Endodermal cell (in vitro differentiated cells): ENCODE measurements around the gene RNPEPL1. TPM values are rescaled to one million over a fixed set of nuclear protein-coding genes. Genes with fewer than 3 reads are reported as not detected.

ENCODE experiments used
- DNase-seq: peaks from one replicate; pipeline ENCODE4 v3.0.0-alpha.2; 2017
- H3K27ac ChIP-seq: 2 replicates; pipeline ENCODE4 v1.5.1; 2013; ENCODE audit warnings: mild to moderate bottlenecking, low read depth, low read length, moderate library complexity
- H3K27me3 ChIP-seq: 2 replicates; pipeline ENCODE4 v1.6.1; 2013; ENCODE audit warnings: mild to moderate bottlenecking, low read length, moderate library complexity; ENCODE audit not compliant: insufficient read depth, control insufficient read depth, poor library complexity, severe bottlenecking
- H3K36me3 ChIP-seq: 2 replicates; pipeline ENCODE4 v1.7.0; 2013; ENCODE audit warnings: mild to moderate bottlenecking, low read length, moderate library complexity; ENCODE audit not compliant: control insufficient read depth, insufficient read depth
- H3K4me1 ChIP-seq: one replicate; pipeline ENCODE4 v1.7.0; 2013; ENCODE audit warnings: low read length; ENCODE audit not compliant: control insufficient read depth, insufficient read depth
- H3K4me3 ChIP-seq: 2 replicates; pipeline ENCODE4 v1.5.1; 2013; ENCODE audit warnings: mild to moderate bottlenecking, low read length, moderate library complexity
- H3K9ac ChIP-seq: 2 replicates; pipeline ENCODE4 v1.6.1; 2013; ENCODE audit warnings: mild to moderate bottlenecking, low read length, moderate library complexity; ENCODE audit not compliant: poor library complexity, severe bottlenecking; ENCODE audit errors: extremely low read depth
- H3K9me3 ChIP-seq: 2 replicates; pipeline ENCODE4 v1.6.1; 2013; ENCODE audit warnings: mild to moderate bottlenecking, low read length, moderate library complexity; ENCODE audit not compliant: control insufficient read depth
- H3K27ac Mint-ChIP-seq: 2 replicates; pipeline ENCODE4 v1.8.0; 2020; ENCODE audit warnings: mixed read lengths
- H3K27me3 Mint-ChIP-seq: 2 replicates; pipeline ENCODE4 v1.8.0; 2021; ENCODE audit warnings: mild to moderate bottlenecking, mixed read lengths; ENCODE audit not compliant: insufficient read depth
- H3K36me3 Mint-ChIP-seq: 2 replicates; pipeline ENCODE4 v1.8.0; 2020; ENCODE audit warnings: low read depth, mixed read lengths
- H3K4me1 Mint-ChIP-seq: 2 replicates; pipeline ENCODE4 v1.8.0; 2020; ENCODE audit warnings: mixed read lengths
- H3K4me3 Mint-ChIP-seq: 2 replicates; pipeline ENCODE4 v1.8.0; 2020; ENCODE audit warnings: mild to moderate bottlenecking, moderate library complexity, mixed read lengths
- H3K9me3 Mint-ChIP-seq: 2 replicates; pipeline ENCODE4 v1.8.0; 2020; ENCODE audit warnings: mild to moderate bottlenecking, mixed read lengths
- WGBS, 2 experiments: methylation state at CpG; one replicate each; pipeline versions ENCODE4 v1.1.5 to v1.1.7; 2013; ENCODE audit warnings: missing lambda C conversion rate in 2 of 2, mixed read lengths in 1 of 2; ENCODE audit not compliant: insufficient coverage in 1 of 2, insufficient read length in 1 of 2; 5-methylcytosine and 5-hydroxymethylcytosine counted together
- total RNA-seq, 2 donors: library from RNA; stranded (reverse); fragmentation: NEBNext Ultra II Directional in 1 of 2; extraction: Animal tissue kit (Norgen Biotek cat#: 25700) in 1 of 2; gene quantifications; 2 replicates in 1 of 2; 3 replicates in 1 of 2; pipeline ENCODE4 v1.2.1, GENCODE V29; 2021
- TF ChIP-seq, protein P1 (sequence below): fragments of 200-600 bp; sonication (generic); conservative IDR thresholded peaks from 2 replicates; pipeline ENCODE4 v1.5.0; 2021; ENCODE audit warnings: antibody characterized with exemption, mild to moderate bottlenecking

RNPEPL1 gene
- total RNA-seq, 2 donors from 2014 or later: 38.4 to 52.4 TPM

- H3K9ac ChIP-seq: no peak overlapping the region
- Mint-ChIP-seq H3K9me3 (peaks cover 90% of the 10 kb centered on the region), H3K4me3 (no peak overlapping the region), H3K36me3 (peaks cover 83% of the 10 kb centered on the region), H3K4me1 (no peaks in the 10 kb centered on the region), H3K27ac (no peak overlapping the region), H3K27me3 (no peaks in the 10 kb centered on the region)
- no peak overlapping the region for H3K27ac ChIP-seq
- peaks cover 9% of the 10 kb centered on the region for H3K36me3 ChIP-seq
- WGBS, 2 experiments: 90 to 100% methylated on average over 3 to 13 of the region's 13 CpGs
- peaks cover 60% of the 10 kb centered on the region for H3K9me3 ChIP-seq
- H3K4me1 ChIP-seq: no peaks in the 10 kb centered on the region
- TF ChIP-seq, protein P1, sequence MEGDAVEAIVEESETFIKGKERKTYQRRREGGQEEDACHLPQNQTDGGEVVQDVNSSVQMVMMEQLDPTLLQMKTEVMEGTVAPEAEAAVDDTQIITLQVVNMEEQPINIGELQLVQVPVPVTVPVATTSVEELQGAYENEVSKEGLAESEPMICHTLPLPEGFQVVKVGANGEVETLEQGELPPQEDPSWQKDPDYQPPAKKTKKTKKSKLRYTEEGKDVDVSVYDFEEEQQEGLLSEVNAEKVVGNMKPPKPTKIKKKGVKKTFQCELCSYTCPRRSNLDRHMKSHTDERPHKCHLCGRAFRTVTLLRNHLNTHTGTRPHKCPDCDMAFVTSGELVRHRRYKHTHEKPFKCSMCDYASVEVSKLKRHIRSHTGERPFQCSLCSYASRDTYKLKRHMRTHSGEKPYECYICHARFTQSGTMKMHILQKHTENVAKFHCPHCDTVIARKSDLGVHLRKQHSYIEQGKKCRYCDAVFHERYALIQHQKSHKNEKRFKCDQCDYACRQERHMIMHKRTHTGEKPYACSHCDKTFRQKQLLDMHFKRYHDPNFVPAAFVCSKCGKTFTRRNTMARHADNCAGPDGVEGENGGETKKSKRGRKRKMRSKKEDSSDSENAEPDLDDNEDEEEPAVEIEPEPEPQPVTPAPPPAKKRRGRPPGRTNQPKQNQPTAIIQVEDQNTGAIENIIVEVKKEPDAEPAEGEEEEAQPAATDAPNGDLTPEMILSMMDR: no peak
- peak; percentile 22 for DNase-seq
- H3K27me3 ChIP-seq: no peaks in the 10 kb centered on the region
- H3K4me3 ChIP-seq: no peak overlapping the region
These were observed 39.8 kb upstream of the RNPEPL1 start for GRCh38 chr2:240528406-240529040.

GRCh38 chr2:240529344-240529999, 38.8 kb upstream of the RNPEPL1 start:
- Histone ChIP-seq H3K27me3 (no peaks in the 10 kb centered on the region), H3K36me3 (no peaks in the 10 kb centered on the region), H3K4me1 (no peaks in the 10 kb centered on the region), H3K9ac (no peak overlapping the region), H3K9me3 (peaks cover 56% of the 10 kb centered on the region), H3K4me3 (no peak overlapping the region), H3K27ac (no peak overlapping the region)
- Mint-ChIP-seq H3K27ac (no peak overlapping the region), H3K9me3 (peaks cover 89% of the 10 kb centered on the region), H3K27me3 (no peaks in the 10 kb centered on the region), H3K36me3 (peaks cover 81% of the 10 kb centered on the region), H3K4me1 (no peaks in the 10 kb centered on the region), H3K4me3 (no peak overlapping the region)
- WGBS, 2 experiments: 94 to 95% methylated on average over 15 to 16 of the region's 16 CpGs
- TF ChIP-seq, protein P1: no peak
- peak; percentile 17 for DNase-seq

DNA sequence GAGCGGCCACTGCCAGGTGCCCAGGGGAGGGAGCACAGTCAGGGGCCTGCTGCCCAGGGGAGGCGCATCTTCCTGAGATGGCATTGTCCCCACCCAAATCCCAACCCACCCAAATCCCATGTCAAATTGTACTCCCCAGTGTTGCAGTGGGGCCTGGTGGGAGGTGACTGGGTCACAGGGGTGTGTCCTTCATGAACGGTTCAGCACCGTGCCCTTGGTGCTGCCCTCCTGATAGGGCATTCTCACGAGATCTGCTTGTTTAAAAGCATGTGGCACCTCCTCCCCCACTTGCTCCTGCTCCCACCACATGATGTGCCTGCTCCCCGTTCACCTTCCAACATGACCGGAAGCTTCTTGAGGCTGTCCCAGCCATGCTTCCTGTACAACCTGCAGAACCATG, 38.1 kb upstream of the RNPEPL1 start:
- TF ChIP-seq, protein P1: no peak
- no peaks in the 10 kb centered on the region for H3K4me1 ChIP-seq
- WGBS, 2 experiments: 91 to 100% methylated on average over 5 to 7 of the region's 7 CpGs
- peaks cover 3% of the 10 kb centered on the region for H3K4me1 Mint-ChIP-seq
- H3K36me3 Mint-ChIP-seq: peaks cover 81% of the 10 kb centered on the region
- peaks cover 53% of the 10 kb centered on the region for H3K9me3 ChIP-seq
- no peak for DNase-seq
- H3K27me3 Mint-ChIP-seq: no peaks in the 10 kb centered on the region
- H3K4me3 ChIP-seq: no peak overlapping the region
- H3K9me3 Mint-ChIP-seq: peaks cover 84% of the 10 kb centered on the region
- H3K4me3 Mint-ChIP-seq: no peak overlapping the region
- no peaks in the 10 kb centered on the region for H3K36me3 ChIP-seq
- H3K9ac ChIP-seq: no peak overlapping the region
- H3K27ac Mint-ChIP-seq: no peak overlapping the region
- no peak overlapping the region for H3K27ac ChIP-seq
- no peaks in the 10 kb centered on the region for H3K27me3 ChIP-seq
